ENCODE measurements around the gene SLC9A3.

Gene SLC9A3

DNA sequence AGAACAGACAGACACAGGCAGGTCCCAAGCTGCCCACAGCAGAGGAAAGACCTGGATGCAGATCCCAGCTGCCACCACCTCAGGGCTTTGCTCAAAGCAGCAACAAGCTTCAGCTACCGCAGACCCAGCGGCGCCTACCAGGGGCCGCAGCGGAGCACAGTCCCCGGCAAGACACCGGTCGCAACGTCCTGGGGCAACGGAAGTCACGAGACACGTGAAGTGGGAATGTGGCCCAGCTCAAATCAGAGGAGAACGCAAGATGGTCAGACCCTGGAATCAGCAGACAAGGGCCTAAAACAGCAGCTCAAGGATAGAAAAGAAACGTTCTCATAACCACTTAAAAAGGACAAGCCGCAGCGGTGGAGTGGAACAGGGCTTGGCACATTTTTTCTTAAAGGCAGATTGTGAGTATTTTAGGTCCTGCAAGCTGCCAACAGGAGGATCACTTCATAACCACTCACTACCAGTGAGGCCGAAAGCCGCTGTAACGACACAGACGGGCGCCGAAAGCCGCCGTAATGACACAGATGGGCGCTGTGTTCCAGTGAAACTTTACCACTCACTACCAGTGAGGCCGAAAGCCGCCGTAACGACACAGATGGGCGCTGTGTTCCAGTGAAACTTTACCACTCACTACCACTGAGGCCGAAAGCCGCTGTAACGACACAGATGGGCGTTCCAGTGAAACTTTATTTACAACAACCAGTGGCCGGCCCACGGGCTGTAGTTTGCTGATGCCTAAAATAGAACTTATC, 21.7 kb downstream of the SLC9A3 start:
- TF ChIP-seq, protein P1, sequence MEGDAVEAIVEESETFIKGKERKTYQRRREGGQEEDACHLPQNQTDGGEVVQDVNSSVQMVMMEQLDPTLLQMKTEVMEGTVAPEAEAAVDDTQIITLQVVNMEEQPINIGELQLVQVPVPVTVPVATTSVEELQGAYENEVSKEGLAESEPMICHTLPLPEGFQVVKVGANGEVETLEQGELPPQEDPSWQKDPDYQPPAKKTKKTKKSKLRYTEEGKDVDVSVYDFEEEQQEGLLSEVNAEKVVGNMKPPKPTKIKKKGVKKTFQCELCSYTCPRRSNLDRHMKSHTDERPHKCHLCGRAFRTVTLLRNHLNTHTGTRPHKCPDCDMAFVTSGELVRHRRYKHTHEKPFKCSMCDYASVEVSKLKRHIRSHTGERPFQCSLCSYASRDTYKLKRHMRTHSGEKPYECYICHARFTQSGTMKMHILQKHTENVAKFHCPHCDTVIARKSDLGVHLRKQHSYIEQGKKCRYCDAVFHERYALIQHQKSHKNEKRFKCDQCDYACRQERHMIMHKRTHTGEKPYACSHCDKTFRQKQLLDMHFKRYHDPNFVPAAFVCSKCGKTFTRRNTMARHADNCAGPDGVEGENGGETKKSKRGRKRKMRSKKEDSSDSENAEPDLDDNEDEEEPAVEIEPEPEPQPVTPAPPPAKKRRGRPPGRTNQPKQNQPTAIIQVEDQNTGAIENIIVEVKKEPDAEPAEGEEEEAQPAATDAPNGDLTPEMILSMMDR (IDR thresholded peaks at IDR 0.05), result no peak
- Mint-ChIP-seq H3K27me3 (ENCODE audit: low read depth, poor library complexity) (peaks cover 82% of the 10 kb centered on the region), H3K4me1 (peaks cover 18% of the 10 kb centered on the region), H3K4me3 (no peak overlapping the region), H3K27ac (no peak overlapping the region), H3K36me3 (ENCODE audit: low read depth) (no peaks in the 10 kb centered on the region), H3K9me3 (peaks cover 3% of the 10 kb centered on the region)
- peak; percentile 19 for DNase-seq

- Mint-ChIP-seq H3K4me3 (no peak overlapping the region), H3K4me1 (peaks cover 18% of the 10 kb centered on the region), H3K36me3 (ENCODE audit: low read depth) (no peaks in the 10 kb centered on the region), H3K27ac (no peak overlapping the region), H3K27me3 (ENCODE audit: low read depth, poor library complexity) (peaks cover 89% of the 10 kb centered on the region), H3K9me3 (peaks cover 3% of the 10 kb centered on the region)
- TF ChIP-seq, protein P1 (IDR thresholded peaks at IDR 0.05), result no peak
- no peak for DNase-seq
Measured at GRCh38 chr5:501831-502184, 22.4 kb downstream of the SLC9A3 start.

GRCh38 chr5:501105-501830, 23.0 kb downstream of the SLC9A3 start:
- H3K36me3 Mint-ChIP-seq (ENCODE audit: low read depth), result no peaks in the 10 kb centered on the region
- H3K27me3 Mint-ChIP-seq (ENCODE audit: low read depth, poor library complexity), result peaks cover 89% of the 10 kb centered on the region
- peaks cover 3% of the 10 kb centered on the region for H3K9me3 Mint-ChIP-seq
- peak; percentile 6 for DNase-seq
- TF ChIP-seq, protein P1 (IDR thresholded peaks at IDR 0.05), result no peak
- peaks cover 22% of the 10 kb centered on the region for H3K4me1 Mint-ChIP-seq
- H3K4me3 Mint-ChIP-seq, result no peak overlapping the region
- H3K27ac Mint-ChIP-seq, result no peak overlapping the region

GRCh38 chr5:500491-500890, 23.8 kb downstream of the SLC9A3 start:
- no peaks in the 10 kb centered on the region for H3K36me3 Mint-ChIP-seq (ENCODE audit: low read depth)
- no peak overlapping the region for H3K4me3 Mint-ChIP-seq
- peak; percentile 1 for DNase-seq
- peaks cover 3% of the 10 kb centered on the region for H3K9me3 Mint-ChIP-seq
- H3K27me3 Mint-ChIP-seq (ENCODE audit: low read depth, poor library complexity), result peaks cover 89% of the 10 kb centered on the region
- no peak overlapping the region for H3K27ac Mint-ChIP-seq
- peaks cover 26% of the 10 kb centered on the region for H3K4me1 Mint-ChIP-seq
- TF ChIP-seq, protein P1 (IDR thresholded peaks at IDR 0.05), result no peak

DNA sequence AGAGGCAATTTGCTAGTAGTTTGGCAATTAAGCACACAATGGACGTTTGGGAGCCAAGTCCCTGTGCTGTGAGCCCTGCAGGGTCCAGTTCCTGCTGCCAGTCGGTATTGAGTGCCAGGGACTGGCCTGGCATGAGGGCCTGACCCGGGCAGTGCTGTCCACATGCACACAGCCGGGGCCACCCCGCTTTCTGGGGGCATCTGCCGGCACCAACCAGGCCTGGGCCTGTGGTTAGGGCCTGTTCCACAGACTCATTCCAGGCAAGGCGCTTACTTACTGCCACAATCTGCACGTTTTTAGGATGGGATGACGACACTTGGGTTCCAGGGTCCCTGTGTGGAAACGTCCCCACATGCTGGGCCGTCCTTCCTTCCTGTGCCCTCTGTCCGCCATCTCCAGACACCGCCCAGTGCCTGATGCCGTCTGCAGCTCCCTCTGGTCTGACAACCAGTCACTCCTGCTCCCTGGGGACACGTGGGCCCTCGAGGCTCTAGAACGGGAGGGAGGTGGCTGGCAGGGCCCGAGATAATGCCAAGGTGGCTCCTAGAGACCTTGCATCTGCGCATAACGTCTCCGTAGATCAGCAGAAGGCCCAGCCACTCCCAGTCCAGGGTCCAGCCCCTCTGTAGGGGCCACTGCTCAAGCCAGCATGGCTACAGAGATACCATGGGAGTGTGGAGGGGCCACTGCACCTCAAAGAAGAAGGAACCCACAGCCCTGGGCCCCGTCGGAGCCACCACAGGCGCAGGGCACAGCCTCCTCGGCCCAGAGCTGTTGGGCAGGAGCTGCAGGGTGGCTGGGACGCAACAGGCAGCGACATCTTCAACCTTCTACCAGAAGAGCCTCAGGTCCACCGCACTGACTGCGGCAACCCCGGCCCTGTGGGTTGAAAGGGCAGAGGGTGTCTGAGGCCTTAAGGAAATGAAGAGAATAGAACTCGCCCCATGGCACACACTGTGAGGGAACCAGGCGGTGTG, 24.7 kb downstream of the SLC9A3 start:
- TF ChIP-seq, protein P1 (IDR thresholded peaks at IDR 0.05), result no peak
- Mint-ChIP-seq H3K27ac (no peak overlapping the region), H3K4me3 (no peak overlapping the region), H3K36me3 (ENCODE audit: low read depth) (no peaks in the 10 kb centered on the region), H3K4me1 (peaks cover 26% of the 10 kb centered on the region), H3K27me3 (ENCODE audit: low read depth, poor library complexity) (peaks cover 93% of the 10 kb centered on the region), H3K9me3 (peaks cover 3% of the 10 kb centered on the region)
- DNase-seq, result peak; percentile 4

Measured in nephron progenitor cell (in vitro differentiated cells).